Left kidney (tissue), 2 donors: ENCODE data around the gene TBC1D22A. TPM values are rescaled to one million over a fixed set of nuclear protein-coding genes. Genes with fewer than 3 reads are reported as not detected.

Source experiments
- DNase-seq: peaks from one replicate; pipeline ENCODE4 v3.0.0-alpha.2; 2013
- polyA plus RNA-seq: library from polyadenylated mRNA; unstranded; fragments of 120-200 nt; gene quantifications from one replicate; pipeline ENCODE4 v1.2.1, GENCODE V29; 2013; ENCODE audit not compliant: insufficient read length

Gene TBC1D22A
- polyA plus RNA-seq, 1 donor, result 15.0 TPM

DNA sequence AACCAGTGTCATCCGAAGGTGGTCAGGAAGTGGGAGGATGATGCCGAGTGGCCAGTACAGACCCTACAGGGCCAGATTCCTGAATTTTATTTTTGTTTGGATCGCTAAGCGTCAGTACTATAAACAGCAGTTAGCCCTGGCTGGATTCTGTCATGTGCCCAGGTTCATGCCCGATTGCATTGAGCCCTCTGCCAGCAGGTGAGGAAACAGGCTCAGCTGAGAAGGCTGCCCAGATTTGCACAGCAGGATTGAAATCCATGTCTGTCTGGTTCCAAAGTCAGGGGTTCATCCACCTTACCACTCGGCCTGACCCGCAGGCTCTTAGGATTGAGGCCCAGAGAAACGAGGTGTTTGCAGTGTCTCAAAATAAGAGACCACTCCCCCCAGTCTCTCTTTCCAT, 9.1 kb upstream of the TBC1D22A start:
- DNase-seq, result no peak

- DNase-seq, result no peak
Measured at GRCh38 chr22:46753761-46754109, 8.7 kb upstream of the TBC1D22A start.

- DNase-seq, result no peak
Measured at GRCh38 chr22:46754110-46754799, 8.2 kb upstream of the TBC1D22A start.

- no peak for DNase-seq
Measured at GRCh38 chr22:46754826-46755225, 7.6 kb upstream of the TBC1D22A start.

DNA sequence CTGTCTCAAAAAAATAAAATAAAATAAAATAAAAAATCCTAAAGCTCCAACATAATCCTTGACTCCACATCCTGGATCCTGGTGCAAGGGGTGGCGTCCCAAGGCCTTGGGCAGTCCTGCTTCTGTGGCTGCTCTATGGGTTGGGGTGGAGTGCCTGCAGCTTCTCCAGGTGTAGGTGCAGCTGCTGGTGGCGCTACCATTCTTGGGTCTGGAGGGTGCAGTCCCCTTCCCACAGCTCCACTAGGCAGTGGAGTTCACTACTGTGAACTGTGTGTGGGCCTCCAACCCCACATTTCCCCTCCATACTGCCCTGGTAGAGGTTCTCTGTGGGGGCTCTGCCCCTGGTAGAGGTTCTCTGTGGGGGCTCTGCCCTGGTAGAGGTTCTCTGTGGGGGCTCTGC, 6.9 kb upstream of the TBC1D22A start:
- DNase-seq, result no peak

- DNase-seq, result no peak
Measured at GRCh38 chr22:46756097-46756496, 6.4 kb upstream of the TBC1D22A start.

- DNase-seq, result no peak
Measured at GRCh38 chr22:46757104-46757503, 5.3 kb upstream of the TBC1D22A start.

- no peak for DNase-seq
Measured at GRCh38 chr22:46758121-46758520, 4.3 kb upstream of the TBC1D22A start.

DNA sequence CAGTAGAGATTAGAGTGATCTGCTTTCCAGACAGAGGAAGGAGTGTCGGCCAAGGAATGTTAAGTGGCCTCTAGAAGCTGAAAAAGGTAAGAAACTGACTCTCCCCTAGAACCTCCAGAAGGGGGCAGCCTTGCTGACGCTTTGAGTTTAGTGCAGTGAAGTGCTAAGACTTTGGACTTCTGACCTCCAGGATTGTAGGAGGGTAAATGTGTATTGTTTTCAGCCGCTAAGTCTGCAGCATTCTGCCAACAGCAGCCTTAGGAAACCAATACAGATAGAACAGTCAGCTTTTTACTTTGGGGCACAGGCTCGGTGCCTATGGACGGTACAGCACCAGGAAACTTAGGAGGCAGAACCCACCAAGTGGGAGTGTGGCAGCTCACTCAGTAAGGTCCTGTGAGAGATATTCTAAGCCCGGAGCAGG, 3.6 kb upstream of the TBC1D22A start:
- DNase-seq, result peak; percentile 83

DNA sequence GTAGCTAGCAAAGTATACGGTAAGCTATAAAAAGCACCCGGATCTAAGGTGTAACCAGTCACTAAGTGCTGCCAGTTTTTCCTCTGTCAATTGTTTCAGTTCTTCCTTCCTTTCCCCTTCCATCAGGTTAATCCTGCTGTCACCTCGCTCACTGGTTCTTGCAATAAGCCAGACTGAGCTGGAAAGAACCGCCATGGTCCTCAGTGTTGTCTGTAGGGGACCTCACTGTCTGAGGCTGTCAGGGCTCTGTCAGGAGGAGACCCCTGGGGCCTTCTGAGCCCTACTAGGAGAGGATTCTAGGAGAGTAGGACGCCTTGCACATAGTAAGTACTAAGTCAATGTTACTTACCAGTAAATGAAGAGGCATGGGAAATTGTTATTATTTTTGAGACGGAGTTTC, 1.4 kb upstream of the TBC1D22A start:
- no peak for DNase-seq

- no peak for DNase-seq
Measured at GRCh38 chr22:46761539-46762237, 762 bp upstream of the TBC1D22A start.

GRCh38 chr22:46763051-46763705, 728 bp downstream of the TBC1D22A start:
- DNase-seq, result no peak

DNA sequence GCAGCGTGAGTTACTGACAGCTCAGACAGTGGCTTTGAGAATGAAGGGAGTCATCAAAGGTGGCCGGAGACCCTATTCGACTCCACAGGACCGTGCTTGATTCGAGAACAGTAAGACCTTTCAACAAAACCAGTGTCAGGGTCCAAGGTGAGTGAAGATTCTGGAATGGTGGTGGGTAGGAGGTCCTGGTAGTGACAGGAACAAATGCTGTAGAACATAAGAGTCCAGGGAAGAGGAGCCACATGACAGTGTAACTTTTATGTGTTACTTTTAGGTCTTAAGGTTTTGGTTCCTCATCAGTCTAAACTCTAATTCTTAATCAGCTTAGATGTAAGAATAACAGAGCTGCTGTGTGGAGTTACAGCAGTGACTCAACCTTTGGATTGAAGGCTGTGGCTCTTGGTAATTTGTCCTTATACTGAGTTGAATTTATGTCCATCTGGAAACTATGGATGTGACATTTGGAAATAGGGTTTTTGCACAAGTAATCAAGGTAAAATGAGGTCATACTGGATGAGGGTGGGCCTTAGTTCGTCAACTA, 1.8 kb downstream of the TBC1D22A start:
- no peak for DNase-seq

- no peak for DNase-seq
Measured at GRCh38 chr22:46764779-46765485, 2.5 kb downstream of the TBC1D22A start.

DNA sequence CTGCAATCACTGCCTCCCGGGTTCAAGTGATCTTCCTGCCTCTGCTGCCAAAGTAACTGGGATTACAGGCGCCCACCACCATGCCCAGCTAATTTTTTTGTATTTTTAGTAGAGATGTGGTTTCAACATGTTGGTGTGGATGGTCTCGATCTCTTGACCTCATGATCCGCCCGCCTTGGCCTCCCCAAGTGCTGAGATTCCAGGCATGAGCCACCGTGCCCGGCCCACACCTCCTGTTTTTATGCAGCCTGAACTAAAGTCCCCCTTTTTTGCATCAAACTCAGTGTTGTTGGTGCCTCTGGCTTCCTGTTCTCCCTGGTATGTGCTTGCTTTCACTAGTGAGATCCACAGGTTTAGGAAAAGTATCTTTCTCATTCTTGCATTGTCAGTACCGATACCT, 4.2 kb downstream of the TBC1D22A start:
- DNase-seq, result no peak

GRCh38 chr22:46767249-46767985, 5.0 kb downstream of the TBC1D22A start:
- DNase-seq, result no peak

GRCh38 chr22:46769191-46769675, 6.8 kb downstream of the TBC1D22A start:
- no peak for DNase-seq

- DNase-seq, result no peak
Measured at GRCh38 chr22:46769706-46770105, 7.3 kb downstream of the TBC1D22A start.

GRCh38 chr22:46770151-46770641, 7.7 kb downstream of the TBC1D22A start:
- DNase-seq, result no peak

DNA sequence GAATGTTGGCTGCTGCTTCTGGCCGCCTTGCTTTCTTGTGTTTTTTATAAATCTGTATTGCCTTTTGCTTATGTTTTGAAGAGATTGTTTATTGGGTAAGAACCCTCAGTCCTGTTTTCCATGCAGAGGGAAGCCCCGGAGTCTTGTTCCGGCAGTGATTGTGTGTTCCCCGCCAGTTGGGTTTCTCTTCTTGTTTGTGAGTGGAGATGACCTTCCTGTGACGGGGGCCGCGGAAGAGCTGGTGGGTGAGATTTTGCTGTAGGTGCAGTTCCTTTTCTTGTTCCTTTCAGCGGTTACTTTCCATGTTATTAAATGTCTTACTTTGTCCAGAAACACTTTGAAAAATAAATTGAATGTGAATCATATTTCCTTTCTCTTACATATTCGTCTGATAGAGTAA, 8.3 kb downstream of the TBC1D22A start:
- DNase-seq, result no peak

- no peak for DNase-seq
Measured at GRCh38 chr22:46773076-46773475, 10.6 kb downstream of the TBC1D22A start.
